ENCODE measurements around the gene USP25.

Gene USP25

DNA sequence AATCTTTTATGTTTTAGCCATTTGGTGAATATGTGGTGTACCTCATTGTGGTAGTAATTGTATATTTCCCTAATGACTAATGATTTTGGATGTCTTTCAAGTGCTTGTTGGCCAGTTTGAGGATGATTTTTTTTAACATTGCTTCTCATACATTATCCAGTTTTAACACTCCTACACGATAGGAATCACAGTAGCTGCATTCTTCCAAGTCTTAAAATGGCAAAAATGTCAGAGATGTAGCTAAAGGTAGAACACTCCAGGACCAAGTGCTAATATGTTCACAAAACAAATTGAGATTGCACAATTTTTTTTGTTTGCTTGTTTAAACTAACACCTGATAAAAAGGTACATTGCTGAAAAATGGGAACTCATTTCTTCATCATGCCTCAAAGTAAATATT lies 11.7 kb downstream of the USP25 start:
- H3K4me3 ChIP-seq (replicated peaks; ENCODE audit: low read depth, low read length) = no peak overlapping the region
- no peak for DNase-seq (ENCODE audit: extremely low read depth, low read depth)
- TF ChIP-seq, protein P1, sequence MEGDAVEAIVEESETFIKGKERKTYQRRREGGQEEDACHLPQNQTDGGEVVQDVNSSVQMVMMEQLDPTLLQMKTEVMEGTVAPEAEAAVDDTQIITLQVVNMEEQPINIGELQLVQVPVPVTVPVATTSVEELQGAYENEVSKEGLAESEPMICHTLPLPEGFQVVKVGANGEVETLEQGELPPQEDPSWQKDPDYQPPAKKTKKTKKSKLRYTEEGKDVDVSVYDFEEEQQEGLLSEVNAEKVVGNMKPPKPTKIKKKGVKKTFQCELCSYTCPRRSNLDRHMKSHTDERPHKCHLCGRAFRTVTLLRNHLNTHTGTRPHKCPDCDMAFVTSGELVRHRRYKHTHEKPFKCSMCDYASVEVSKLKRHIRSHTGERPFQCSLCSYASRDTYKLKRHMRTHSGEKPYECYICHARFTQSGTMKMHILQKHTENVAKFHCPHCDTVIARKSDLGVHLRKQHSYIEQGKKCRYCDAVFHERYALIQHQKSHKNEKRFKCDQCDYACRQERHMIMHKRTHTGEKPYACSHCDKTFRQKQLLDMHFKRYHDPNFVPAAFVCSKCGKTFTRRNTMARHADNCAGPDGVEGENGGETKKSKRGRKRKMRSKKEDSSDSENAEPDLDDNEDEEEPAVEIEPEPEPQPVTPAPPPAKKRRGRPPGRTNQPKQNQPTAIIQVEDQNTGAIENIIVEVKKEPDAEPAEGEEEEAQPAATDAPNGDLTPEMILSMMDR (IDR thresholded peaks at IDR 0.05; ENCODE audit: low read depth, low read length, missing control alignments) = no peak

DNA sequence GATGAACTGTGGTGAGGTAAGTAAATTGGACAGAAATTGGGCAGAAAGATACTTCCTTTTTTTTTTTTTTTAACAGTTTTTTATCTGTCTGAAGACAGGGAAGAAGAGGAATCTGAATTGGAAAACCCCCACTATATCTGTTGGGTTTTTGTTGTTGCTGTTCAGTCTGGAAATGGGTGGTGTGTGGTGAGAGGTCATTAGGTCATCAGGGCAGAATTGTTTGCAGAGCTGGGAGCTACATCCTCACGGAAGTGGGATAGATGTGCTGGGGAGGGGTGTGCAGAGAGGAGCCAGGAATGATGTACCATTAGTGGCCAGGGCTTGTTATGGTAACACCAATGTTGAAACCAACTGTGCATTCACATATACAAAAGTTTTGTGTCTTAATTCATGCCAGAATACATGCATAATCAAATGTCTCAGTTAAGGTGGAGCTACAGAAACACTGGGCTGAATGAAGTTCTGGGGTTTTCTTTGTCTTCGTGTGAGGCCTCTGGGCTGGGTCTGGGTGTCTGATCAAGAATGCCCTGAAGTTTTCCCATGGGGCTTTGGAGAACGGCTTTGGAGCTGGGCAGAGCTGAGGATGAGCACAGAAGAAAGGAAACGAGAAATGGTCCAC lies 12.4 kb downstream of the USP25 start:
- no peak overlapping the region for H3K4me3 ChIP-seq (replicated peaks; ENCODE audit: low read depth, low read length)
- TF ChIP-seq, protein P1 (IDR thresholded peaks at IDR 0.05; ENCODE audit: low read depth, low read length, missing control alignments) = no peak
- DNase-seq (ENCODE audit: extremely low read depth, low read depth) = no peak

DNA sequence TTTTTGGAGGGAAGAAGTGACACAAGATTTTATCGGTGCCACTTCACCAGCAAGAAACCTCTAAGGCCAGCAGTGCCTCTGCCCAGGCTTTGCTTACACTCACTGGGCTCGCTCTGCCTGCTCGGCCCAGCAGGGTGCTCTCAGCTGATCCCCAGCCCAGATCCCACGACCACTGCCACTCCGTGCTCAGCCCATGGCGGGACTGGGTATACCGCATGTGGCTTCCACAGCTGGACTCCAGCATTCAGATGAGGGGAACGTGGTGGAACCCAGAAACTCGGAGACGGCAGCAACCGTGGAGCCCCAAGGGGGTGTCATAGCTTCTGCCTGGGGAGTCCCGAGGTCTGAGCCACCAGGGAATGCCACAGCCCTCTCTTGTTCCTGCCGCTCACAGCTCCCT lies 12.9 kb downstream of the USP25 start:
- H3K4me3 ChIP-seq (replicated peaks; ENCODE audit: low read depth, low read length) = no peak overlapping the region
- DNase-seq (ENCODE audit: extremely low read depth, low read depth) = no peak
- TF ChIP-seq, protein P1 (IDR thresholded peaks at IDR 0.05; ENCODE audit: low read depth, low read length, missing control alignments) = no peak

DNA sequence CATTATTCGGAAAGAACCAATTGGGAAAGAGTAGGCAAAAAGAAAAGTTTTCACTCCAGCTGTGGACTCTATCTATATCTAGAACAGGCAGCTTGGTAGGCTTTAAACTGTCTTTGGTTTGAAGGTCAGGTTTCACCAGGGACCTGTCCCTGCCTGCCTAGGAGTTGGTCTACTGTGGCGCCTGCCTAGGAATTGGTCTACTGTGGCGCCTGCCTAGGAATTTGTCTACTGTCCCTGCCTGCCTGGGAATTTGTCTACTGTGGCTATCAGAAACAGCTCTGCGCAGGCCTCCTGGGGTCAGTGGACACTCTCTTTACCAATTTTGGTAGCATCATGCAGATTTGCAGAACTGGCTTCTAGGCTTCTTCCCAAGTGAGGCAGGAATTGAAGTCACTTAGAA lies 13.8 kb downstream of the USP25 start:
- H3K4me3 ChIP-seq (replicated peaks; ENCODE audit: low read depth, low read length) = no peak overlapping the region

DNA sequence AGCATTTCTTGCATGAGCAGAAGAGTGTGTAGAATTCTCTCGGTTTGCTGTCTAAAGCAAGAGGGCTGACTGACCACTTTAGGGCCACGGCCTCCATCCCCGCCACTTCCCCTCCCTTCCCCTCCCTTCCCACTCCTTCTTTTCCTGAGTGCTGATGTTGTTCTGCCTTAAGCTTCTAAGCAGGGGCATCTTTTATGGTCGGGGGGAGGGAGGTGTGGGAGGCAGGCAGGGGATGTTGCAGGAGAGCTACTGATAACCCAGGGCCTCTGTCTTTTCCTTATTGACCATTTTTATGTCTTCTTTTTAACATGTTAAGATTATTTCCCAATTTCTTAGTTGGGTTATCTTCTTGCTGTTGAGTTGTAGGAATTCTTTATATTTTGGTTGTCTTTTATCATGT lies 15.1 kb downstream of the USP25 start:
- TF ChIP-seq, protein P1 (IDR thresholded peaks at IDR 0.05; ENCODE audit: low read depth, low read length, missing control alignments) = no peak
- H3K4me3 ChIP-seq (replicated peaks; ENCODE audit: low read depth, low read length) = no peak overlapping the region
- DNase-seq (ENCODE audit: extremely low read depth, low read depth) = no peak

More for the DNA sequence above, 13.8 kb downstream of the USP25 start:
- DNase-seq (ENCODE audit: extremely low read depth, low read depth) = no peak
- TF ChIP-seq, protein P1 (IDR thresholded peaks at IDR 0.05; ENCODE audit: low read depth, low read length, missing control alignments) = no peak

DNA sequence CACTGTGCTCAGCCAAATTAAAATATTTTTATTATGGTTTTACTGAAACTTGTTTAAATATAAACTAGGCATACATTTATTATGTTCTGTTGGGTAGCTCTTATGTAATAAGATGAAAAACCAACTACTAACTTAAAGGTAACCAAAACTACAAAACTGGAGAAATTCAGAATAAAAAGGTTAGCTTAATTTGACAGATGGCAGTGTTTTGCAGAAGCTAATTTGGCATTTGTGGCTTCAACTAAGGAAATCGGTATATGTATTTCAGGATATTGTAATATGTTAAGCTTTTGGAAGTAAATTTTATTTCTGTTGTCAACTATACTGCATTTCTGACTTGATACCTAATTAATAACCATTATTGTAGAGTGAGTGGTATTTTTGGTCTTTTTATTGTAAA lies 18.8 kb downstream of the USP25 start:
- no peak overlapping the region for H3K4me3 ChIP-seq (replicated peaks; ENCODE audit: low read depth, low read length)
- TF ChIP-seq, protein P1 (IDR thresholded peaks at IDR 0.05; ENCODE audit: low read depth, low read length, missing control alignments) = no peak
- no peak for DNase-seq (ENCODE audit: extremely low read depth, low read depth)
